ENCODE results near the gene ADRB1.

Gene ADRB1

GRCh38 chr10:114087655-114088054, 44.0 kb downstream of the ADRB1 start:
- DNase-seq (ENCODE audit: low read depth in 2 of 3, low spot score in 2 of 3) = no peak

- no peak for DNase-seq (ENCODE audit: low read depth in 2 of 3, low spot score in 2 of 3)
Observed at GRCh38 chr10:114094795-114095194, 51.1 kb downstream of the ADRB1 start.

GRCh38 chr10:114095559-114096337, 52.1 kb downstream of the ADRB1 start:
- DNase-seq (ENCODE audit: low read depth in 2 of 3, low spot score in 2 of 3) = no peak

Data from activated CD8-positive, alpha-beta memory T cell treated with anti-CD3 and anti-CD28 coated beads for 48 hours (primary cell).